Activated CD4-positive, alpha-beta T cell treated with anti-CD3 and anti-CD28 coated beads, Interleukin-2, amount 10 ng/mL, durations not matched to agents 7 days and 5 days (primary cell): Measurements from ENCODE around the gene CYB5B. TPM values are rescaled to one million over a fixed set of nuclear protein-coding genes. Genes with fewer than 3 reads are reported as not detected.
"Not testable (repeated sequence)": the region's sequence is repeated elsewhere in the genome, so short reads cannot be mapped to it uniquely, and the experiment has no call there.

Experiments used
- CTCF ChIA-PET: fragments of 350-600 bp; sonication (Branson Sonifier 250); formaldehyde crosslinking; loops from one replicate; lab custom pipeline; 2021; ENCODE audit warnings: antibody characterized with exemption; lab: Charles Lee
- POLR2A ChIA-PET: fragments of 350-600 bp; sonication (Branson Sonifier 250); formaldehyde crosslinking; loops from one replicate; lab custom pipeline; 2021; ENCODE audit warnings: antibody characterized with exemption; lab: Charles Lee
- DNase-seq: peaks from one replicate; pipeline ENCODE4 v3.0.0-alpha.2; 2020
- H3K27ac Mint-ChIP-seq: one replicate; pipeline ENCODE4 v1.8.0; 2021; ENCODE audit warnings: mild to moderate bottlenecking, moderate library complexity, mixed read lengths
- H3K27me3 Mint-ChIP-seq: one replicate; pipeline ENCODE4 v1.8.0; 2021; ENCODE audit warnings: mixed read lengths
- H3K36me3 Mint-ChIP-seq: one replicate; pipeline ENCODE4 v1.8.0; 2021; ENCODE audit warnings: low read depth, mixed read lengths
- H3K4me1 Mint-ChIP-seq: one replicate; pipeline ENCODE4 v1.8.0; 2021; ENCODE audit warnings: mixed read lengths
- H3K4me3 Mint-ChIP-seq: one replicate; pipeline ENCODE4 v1.8.0; 2021; ENCODE audit warnings: mild to moderate bottlenecking, moderate library complexity, mixed read lengths
- H3K9me3 Mint-ChIP-seq: one replicate; pipeline ENCODE4 v1.8.0; 2021; ENCODE audit warnings: mixed read lengths
- total RNA-seq, 2 experiments: library from RNA; stranded (reverse); gene quantifications; one replicate each; pipeline ENCODE4 v1.2.3, GENCODE V29; 2021

Gene CYB5B
- total RNA-seq, 2 experiments from 2014 or later, result 157 to 178 TPM

DNA sequence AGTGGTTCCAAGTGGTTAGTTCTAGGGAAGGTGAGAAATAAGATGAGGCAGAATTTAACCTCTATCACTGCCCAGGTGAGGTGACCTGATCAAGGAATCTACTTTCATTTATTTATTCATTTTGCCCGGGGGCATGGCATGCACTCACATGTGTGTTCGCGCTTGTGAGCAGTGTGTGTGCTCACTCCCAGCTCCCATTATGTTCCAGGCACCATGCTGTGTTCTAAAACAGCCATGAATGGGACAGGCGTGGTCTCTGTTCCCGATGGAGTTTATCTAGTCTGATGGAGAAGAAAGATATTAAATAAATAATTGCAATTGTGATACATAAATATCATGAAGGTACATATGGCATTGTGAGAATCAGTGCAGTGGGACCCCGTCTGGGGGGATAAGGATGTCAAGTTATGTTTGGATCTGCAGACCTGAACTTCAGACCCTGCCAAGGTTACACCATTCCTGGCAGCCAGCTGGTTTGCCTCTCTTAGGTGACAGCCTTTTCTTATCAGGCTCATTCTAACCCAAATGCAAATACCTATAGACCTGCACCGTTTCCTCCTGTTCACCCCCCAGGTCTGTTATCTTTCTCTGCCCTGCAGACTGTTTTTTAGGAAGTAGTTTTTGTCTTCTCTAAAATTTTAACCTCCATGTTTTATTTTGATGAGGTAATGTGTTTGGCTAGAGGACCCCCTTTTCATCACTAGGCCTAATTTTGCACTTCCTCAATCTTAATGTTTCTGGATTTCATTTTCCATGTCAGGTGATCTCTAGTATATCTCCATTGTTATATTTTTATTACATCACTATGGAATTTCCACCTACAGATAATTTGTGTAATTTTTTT, 11.8 kb downstream of the CYB5B start:
- H3K27ac Mint-ChIP-seq, result no peak overlapping the region
- H3K36me3 Mint-ChIP-seq, result peaks cover 51% of the 10 kb centered on the region
- CTCF ChIA-PET, result no interaction called here

DNA sequence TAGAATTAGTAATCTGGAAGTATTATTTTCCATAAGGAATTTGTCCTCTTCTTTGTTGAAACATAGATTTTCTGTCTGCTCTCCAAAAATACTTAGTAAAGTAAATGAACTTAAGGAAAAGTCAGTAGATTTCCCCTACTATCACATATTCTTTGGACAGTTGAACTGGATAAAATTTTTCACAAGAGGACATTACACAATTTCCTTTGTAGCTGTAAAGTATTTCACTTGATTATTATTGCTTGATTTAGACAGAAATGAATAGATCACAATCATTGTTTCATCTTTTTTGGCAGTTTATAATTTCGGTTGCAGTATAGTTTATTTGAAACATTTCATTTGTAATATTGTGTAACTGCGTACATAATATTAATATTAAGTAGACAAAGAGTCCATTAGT, 12.5 kb downstream of the CYB5B start:
- H3K36me3 Mint-ChIP-seq, result peaks cover 51% of the 10 kb centered on the region
- no peaks in the 10 kb centered on the region for H3K27me3 Mint-ChIP-seq
- ChIA-PET POLR2A (no interaction called here), CTCF (interaction anchor here (1.0 kb wide), 1 partner anchor 26 kb away, joined by 3 read pairs; no protein-coding TSS in a partner anchor)
- no peak overlapping the region for H3K27ac Mint-ChIP-seq
- peaks cover 58% of the 10 kb centered on the region for H3K4me1 Mint-ChIP-seq
- H3K4me3 Mint-ChIP-seq, result no peak overlapping the region
- DNase-seq, result no peak
- H3K9me3 Mint-ChIP-seq, result no peaks in the 10 kb centered on the region

More for the DNA sequence above, 11.8 kb downstream of the CYB5B start:
- H3K9me3 Mint-ChIP-seq, result no peaks in the 10 kb centered on the region
- peaks cover 56% of the 10 kb centered on the region for H3K4me1 Mint-ChIP-seq
- POLR2A ChIA-PET, result no interaction called here
- no peak overlapping the region for H3K4me3 Mint-ChIP-seq
- no peaks in the 10 kb centered on the region for H3K27me3 Mint-ChIP-seq
- DNase-seq, result no peak

DNA sequence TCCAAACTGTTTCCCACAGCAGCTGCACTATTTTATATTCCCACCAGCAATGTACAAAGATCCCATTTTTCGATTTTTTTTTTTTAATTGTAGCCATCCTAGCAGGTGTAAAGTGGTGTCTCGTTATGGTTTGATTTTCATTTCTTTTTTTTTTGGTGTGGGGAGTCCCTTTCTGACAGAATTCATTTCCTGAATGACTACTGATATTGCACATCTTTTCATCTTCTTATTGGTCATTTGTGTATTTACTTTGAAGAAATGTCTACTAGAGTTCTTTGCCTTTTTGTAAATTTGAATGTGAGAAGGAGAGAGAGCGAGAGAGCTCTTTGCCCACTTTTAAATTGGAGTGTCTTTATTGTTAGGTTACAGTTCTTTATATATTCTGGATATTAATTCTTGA, 14.0 kb downstream of the CYB5B start:
- H3K4me3 Mint-ChIP-seq, result no peak overlapping the region
- H3K36me3 Mint-ChIP-seq, result peaks cover 40% of the 10 kb centered on the region
- CTCF ChIA-PET, result no interaction called here

DNA sequence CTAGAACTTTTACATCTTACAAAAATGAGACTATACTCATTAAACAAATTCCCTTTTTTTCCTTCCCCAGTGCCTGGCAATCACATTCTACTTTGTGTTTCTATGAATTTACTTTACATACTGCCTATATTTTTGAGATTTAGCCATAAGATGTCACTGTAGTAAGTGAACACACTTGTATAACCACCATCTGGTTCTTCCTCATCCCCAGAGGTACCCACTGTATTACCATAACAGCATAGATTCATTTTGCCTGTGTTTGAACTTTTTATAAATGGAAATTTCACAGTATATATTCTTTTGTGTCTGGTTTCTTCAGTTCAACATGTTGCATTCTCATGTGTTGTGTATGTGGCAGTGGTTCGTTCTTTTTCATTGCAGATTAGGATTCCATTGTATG, 15.8 kb downstream of the CYB5B start:
- H3K9me3 Mint-ChIP-seq, result no peaks in the 10 kb centered on the region
- POLR2A ChIA-PET, result no interaction called here
- no peaks in the 10 kb centered on the region for H3K27me3 Mint-ChIP-seq
- no peak overlapping the region for H3K27ac Mint-ChIP-seq
- no peak for DNase-seq
- H3K4me1 Mint-ChIP-seq, result peaks cover 62% of the 10 kb centered on the region
- no peak overlapping the region for H3K4me3 Mint-ChIP-seq
- CTCF ChIA-PET, result no interaction called here
- H3K36me3 Mint-ChIP-seq, result peaks cover 40% of the 10 kb centered on the region

More for the DNA sequence above, 14.0 kb downstream of the CYB5B start:
- POLR2A ChIA-PET, result no interaction called here
- Mint-ChIP-seq H3K9me3 (no peaks in the 10 kb centered on the region), H3K4me1 (peaks cover 55% of the 10 kb centered on the region), H3K27ac (peak overlapping the region; percentile 41), H3K27me3 (no peaks in the 10 kb centered on the region)
- no peak for DNase-seq

DNA sequence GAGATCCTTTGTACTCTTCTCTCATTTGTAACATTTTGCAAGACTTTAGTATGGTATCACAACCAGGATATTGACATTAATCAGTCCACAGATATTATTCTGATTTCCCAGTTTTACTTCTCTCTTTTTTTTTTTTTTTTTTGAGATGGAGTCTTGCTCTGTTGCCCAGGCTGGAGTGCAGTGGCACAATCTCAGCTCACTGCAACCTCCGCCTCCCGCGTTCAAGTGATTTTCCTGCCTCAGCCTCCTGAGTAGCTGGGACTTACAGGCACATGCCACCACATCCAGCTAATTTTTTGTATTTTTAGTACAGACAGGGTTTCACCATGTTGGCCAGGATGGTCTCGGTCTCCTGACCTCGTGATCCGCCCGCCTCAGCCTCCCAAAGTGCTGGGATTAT, 16.6 kb downstream of the CYB5B start:
- H3K27ac Mint-ChIP-seq, H3K27me3 Mint-ChIP-seq, DNase-seq, POLR2A ChIA-PET, H3K9me3 Mint-ChIP-seq, H3K4me3 Mint-ChIP-seq: not testable (repeated sequence)
- peaks cover 36% of the 10 kb centered on the region for H3K36me3 Mint-ChIP-seq
- peaks cover 59% of the 10 kb centered on the region for H3K4me1 Mint-ChIP-seq
- CTCF ChIA-PET, result interaction anchor here (0.6 kb wide), 1 partner anchor 101 kb away, joined by 3 read pairs; no protein-coding TSS in a partner anchor

DNA sequence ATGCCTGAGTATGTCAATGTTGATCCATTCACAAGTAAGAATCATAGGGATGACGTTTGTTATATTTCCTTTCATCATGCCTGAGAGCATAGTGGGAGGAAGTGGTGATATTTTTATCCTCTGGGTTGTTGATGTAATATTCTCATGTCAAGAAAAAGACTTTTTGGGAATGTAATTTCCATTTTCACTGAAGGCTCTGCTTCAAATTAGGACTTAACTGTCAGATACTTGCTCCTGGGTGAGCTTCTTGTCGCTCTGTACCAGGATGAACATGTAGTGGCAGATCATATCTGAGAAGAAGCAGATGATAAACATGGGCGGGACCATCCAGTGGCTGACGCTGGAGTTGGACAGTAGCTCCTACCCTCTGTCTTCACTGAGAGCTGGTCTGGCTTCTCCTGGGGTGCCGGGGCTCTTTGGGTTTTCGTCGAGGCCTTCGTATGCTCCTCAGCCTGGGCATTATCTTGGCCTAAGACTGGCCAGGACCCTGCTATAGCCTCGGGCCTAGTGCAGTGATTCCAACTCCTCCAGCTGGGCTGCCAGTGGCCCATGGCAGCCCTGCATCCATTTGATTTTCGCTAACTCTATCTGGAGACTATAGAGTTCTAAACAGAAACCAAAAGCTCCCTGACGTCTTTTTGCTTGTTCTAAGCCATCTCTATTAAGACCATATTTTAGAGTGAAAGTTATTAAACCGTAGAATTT, 19.7 kb downstream of the CYB5B start:
- peak overlapping the region; percentile 77 for H3K4me3 Mint-ChIP-seq
- DNase-seq, result peak; percentile 35
- POLR2A ChIA-PET, result no interaction called here
- CTCF ChIA-PET, result interaction anchor here (0.7 to 1.4 kb wide), 4 partner anchors 12 to 83 kb away, joined by 3 read pairs; no protein-coding TSS in a partner anchor
- H3K4me1 Mint-ChIP-seq, result peaks cover 42% of the 10 kb centered on the region
- peak overlapping the region; percentile 99 for H3K27ac Mint-ChIP-seq
- H3K27me3 Mint-ChIP-seq, result no peaks in the 10 kb centered on the region
- H3K9me3 Mint-ChIP-seq, result no peaks in the 10 kb centered on the region
- peaks cover 36% of the 10 kb centered on the region for H3K36me3 Mint-ChIP-seq

DNA sequence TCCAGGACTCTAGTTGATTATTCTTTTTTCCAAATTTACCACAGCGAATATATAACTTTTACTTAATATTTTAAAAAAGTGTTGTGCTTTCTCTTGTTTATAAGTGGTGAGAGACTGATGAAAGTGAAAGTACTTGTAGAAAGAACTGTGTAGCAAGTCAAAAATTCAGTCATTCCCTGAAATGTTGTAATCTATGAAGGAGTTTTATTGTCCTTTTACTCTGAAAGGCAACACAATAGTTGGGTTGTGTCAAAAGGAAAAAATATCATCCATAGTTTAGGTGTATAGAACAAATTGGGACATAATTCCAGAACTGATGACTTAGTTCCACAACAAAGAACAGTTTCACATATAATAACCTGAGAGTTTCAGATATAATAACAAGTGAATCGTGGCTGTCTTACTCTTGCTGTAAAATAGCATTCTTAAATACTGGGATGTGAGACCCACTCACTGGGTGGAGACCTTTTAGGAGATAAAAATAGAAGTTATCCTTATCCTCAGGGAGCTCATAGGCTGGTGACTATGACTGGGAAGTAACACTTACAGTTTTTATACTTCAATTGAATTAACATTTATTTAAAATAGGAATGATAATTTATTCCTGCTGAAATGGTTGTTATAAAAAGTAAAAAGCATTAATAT, 20.6 kb downstream of the CYB5B start:
- Mint-ChIP-seq H3K4me1 (peaks cover 41% of the 10 kb centered on the region), H3K36me3 (peaks cover 44% of the 10 kb centered on the region), H3K27me3 (no peaks in the 10 kb centered on the region), H3K27ac (peak overlapping the region; percentile 99), H3K4me3 (peak overlapping the region; percentile 77), H3K9me3 (no peaks in the 10 kb centered on the region)
- POLR2A ChIA-PET, result interaction anchor here (0.7 kb wide), 1 partner anchor 33 kb away, joined by 7 read pairs; no protein-coding TSS in a partner anchor
- CTCF ChIA-PET, result interaction anchor here (0.7 to 0.9 kb wide), 2 partner anchors 13 to 51 kb away, joined by 3 read pairs; no protein-coding TSS in a partner anchor
- DNase-seq, result no peak

DNA sequence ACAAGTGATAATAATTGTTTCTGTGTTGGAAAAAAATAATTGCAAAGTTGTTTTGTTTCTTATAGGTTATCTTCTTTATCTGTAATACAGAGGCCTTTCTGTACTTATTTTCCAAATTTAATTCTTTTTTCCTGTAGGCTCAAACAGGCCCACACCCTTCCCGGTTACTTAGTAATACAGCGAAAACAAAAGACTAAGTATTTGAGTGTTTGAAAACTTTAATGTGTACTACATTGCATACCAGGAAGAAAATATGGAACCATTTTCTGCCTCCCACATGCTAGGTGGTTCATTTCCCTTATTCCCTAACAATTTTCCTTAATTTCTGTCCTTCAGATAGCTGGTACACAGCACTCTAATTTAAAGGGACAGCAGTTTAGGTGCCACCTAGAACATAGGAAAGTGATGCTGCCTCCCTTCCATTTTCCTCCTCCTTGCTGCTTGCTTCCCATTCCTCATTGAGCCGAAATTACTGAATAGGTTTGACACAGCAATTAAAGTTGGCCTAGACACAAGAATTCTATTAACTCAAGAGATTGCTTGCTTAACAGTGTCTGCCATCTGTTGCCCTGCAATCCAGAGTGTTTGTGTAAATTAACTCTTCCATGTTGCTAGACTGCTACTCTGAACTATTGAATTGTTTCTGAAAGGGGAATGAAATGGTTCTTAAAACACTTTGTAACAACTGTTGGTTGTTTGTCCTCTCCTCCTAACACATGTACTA, 24.2 kb downstream of the CYB5B start:
- ChIA-PET CTCF (no interaction called here), POLR2A (no interaction called here)
- peaks cover 57% of the 10 kb centered on the region for H3K36me3 Mint-ChIP-seq

DNA sequence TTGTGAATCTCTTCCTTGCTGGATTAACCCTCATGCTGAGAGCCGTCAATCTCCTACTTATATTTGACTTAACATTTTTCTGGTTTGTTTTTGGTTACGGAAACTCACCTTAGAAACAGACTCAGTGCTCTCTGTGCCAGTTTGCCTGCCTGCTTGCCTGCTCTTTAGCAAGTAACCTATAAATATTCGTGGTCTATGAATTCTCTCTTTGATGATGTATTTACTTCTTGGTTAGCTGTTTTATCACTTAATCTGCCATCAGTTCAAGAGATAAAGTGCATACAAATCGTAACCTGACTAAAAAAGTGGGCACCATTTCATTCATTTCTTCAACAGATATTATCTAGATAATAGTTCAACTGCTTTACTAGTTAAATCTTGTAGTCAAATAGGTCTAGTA, 26.7 kb downstream of the CYB5B start:
- H3K4me3 Mint-ChIP-seq, result no peak overlapping the region
- H3K27ac Mint-ChIP-seq, result peak overlapping the region; percentile 55
- no peaks in the 10 kb centered on the region for H3K9me3 Mint-ChIP-seq
- peaks cover 60% of the 10 kb centered on the region for H3K36me3 Mint-ChIP-seq
- no peaks in the 10 kb centered on the region for H3K27me3 Mint-ChIP-seq
- ChIA-PET POLR2A (no interaction called here), CTCF (no interaction called here)
- H3K4me1 Mint-ChIP-seq, result peaks cover 26% of the 10 kb centered on the region
- DNase-seq, result no peak

More for the DNA sequence above, 24.2 kb downstream of the CYB5B start:
- no peaks in the 10 kb centered on the region for H3K9me3 Mint-ChIP-seq
- DNase-seq, result no peak
- no peaks in the 10 kb centered on the region for H3K27me3 Mint-ChIP-seq
- no peak overlapping the region for H3K27ac Mint-ChIP-seq
- H3K4me1 Mint-ChIP-seq, result peaks cover 31% of the 10 kb centered on the region
- no peak overlapping the region for H3K4me3 Mint-ChIP-seq

DNA sequence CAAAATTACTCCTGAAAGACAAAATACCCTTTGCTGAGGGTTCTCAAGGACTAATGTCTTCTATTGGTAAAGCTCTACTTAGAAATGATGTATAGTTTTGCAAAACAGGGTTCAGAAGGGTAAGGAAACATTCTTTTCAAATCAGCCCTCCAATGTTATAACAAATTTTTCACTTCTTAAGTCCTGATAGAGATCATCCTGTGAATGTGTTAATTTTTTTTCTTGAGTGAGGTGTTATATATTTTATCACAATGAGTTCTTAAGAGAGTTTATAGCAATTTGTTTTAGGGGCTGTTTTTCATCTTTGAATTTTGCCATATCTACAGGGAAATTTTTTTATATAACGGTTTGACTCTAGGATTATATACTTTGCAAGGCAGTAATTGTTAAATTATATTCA, 29.5 kb downstream of the CYB5B start:
- Mint-ChIP-seq H3K27ac (no peak overlapping the region), H3K27me3 (no peaks in the 10 kb centered on the region), H3K9me3 (no peaks in the 10 kb centered on the region), H3K36me3 (peaks cover 50% of the 10 kb centered on the region), H3K4me3 (no peak overlapping the region), H3K4me1 (peaks cover 20% of the 10 kb centered on the region)
- ChIA-PET POLR2A (no interaction called here), CTCF (interaction anchor here (0.9 kb wide), 1 partner anchor 125 kb away, joined by 3 read pairs; no protein-coding TSS in a partner anchor)
- no peak for DNase-seq

DNA sequence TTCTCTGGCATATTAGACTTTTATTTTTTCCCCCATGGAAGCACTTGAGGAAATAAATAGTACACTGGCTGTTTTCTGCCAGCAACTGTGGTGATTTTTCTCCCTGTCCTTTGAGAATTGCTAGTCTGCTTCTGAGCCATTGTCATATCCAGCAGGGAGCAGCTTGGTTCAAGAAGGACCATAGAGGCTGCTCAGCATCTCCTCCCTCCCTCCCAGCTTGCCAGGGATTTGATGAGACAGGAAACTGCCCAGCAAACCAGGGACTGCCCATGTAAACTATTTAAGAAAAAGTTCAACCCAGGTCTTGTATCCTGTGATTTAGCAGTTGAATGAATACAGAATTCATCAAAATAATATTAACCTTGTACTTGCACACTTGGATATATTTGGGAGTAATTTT, 39.5 kb downstream of the CYB5B start:
- H3K27me3 Mint-ChIP-seq, result no peaks in the 10 kb centered on the region
- POLR2A ChIA-PET, result interaction anchor here (0.6 kb wide), 1 partner anchor 267 kb away, joined by 6 read pairs; no protein-coding TSS in a partner anchor

More for the DNA sequence above, 39.5 kb downstream of the CYB5B start:
- CTCF ChIA-PET, result interaction anchor here (0.5 to 1.2 kb wide), 2 partner anchors 14 to 64 kb away, joined by 3 read pairs; no protein-coding TSS in a partner anchor
- H3K4me3 Mint-ChIP-seq, result no peak overlapping the region
- no peak for DNase-seq
- peaks cover 38% of the 10 kb centered on the region for H3K36me3 Mint-ChIP-seq
- no peaks in the 10 kb centered on the region for H3K9me3 Mint-ChIP-seq
- H3K27ac Mint-ChIP-seq, result peak overlapping the region; percentile 83
- peaks cover 46% of the 10 kb centered on the region for H3K4me1 Mint-ChIP-seq
